ENCODE data around the gene RIOK3. TPM values are rescaled to one million over a fixed set of nuclear protein-coding genes. Genes with fewer than 3 reads are reported as not detected.
A peak's percentile ranks its signal among the peaks of the same experiment; 100 is the strongest.
"Not testable (repeated sequence)": the region's sequence is repeated elsewhere in the genome, so short reads cannot be mapped to it uniquely, and the experiment has no call there.

RIOK3 gene
- total and polyA plus RNA-seq, 12 donors, result 33.7 to 74.6 (median 61.8) TPM

DNA sequence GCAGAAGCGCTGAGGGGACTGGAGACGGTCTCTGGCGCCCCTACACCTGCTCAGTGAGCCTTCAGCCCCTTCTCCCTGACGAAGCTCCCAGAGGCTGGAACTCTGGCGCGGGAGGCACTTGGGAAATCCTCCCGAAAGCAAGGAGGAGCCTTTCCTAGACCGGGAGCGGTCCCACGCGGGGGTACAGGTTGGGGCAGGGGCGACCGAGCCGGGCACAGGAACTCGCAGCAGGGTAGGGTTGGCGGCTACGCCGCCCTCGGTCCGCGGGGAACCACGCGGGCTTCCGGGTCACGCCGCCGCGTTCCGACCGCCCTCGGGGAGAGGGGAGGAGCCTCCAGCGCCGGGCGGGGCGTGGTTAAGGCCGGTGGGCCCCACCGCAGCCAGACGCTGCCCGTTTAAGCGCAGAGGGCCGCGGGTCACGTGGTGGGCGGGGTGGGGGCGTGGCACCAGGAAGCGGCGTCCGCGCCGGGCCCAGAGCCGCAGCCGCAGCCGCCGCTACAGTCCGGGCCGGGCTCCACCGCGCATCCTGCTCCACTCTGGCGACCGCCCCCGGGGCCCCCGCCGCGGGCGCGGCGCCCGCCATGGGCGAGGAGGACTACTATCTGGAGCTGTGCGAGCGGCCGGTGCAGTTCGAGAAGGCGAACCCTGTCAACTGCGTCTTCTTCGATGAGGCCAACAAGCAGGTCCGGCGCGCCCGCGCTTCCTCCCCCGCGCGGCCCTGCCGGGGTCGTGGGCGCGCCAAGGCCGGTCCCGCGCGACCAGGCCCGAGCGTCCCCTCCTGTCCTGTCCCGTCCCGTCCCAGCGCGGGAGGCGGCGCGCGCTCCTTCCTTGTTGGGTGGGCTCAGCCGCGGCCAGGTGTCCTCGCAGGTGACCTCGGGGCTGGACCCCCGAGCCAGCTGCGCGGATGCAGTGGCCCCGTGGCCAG lies 50.2 kb downstream of the RIOK3 start, which contains the start of gene RMC1:
TSS of gene RMC1 (plus strand) at position 474 of the 925 bp plus-strand sequence. CDS start at position 582, 108 bp downstream.
- H3K36me3 ChIP-seq, result peaks cover 0 to 27% (median 3%) of the 10 kb centered on the region in 9 donors
- H3K4me3 ChIP-seq, result peak within 1 kb of the TSS; percentile 85 to 99 (median 96)
- DNase-seq (peak; percentile 97 to 99), ATAC-seq (peak; percentile 98 to 99 (median 99))
- H3K27me3 ChIP-seq, result no peaks in the 10 kb centered on the region
- TF ChIP-seq, protein P1, sequence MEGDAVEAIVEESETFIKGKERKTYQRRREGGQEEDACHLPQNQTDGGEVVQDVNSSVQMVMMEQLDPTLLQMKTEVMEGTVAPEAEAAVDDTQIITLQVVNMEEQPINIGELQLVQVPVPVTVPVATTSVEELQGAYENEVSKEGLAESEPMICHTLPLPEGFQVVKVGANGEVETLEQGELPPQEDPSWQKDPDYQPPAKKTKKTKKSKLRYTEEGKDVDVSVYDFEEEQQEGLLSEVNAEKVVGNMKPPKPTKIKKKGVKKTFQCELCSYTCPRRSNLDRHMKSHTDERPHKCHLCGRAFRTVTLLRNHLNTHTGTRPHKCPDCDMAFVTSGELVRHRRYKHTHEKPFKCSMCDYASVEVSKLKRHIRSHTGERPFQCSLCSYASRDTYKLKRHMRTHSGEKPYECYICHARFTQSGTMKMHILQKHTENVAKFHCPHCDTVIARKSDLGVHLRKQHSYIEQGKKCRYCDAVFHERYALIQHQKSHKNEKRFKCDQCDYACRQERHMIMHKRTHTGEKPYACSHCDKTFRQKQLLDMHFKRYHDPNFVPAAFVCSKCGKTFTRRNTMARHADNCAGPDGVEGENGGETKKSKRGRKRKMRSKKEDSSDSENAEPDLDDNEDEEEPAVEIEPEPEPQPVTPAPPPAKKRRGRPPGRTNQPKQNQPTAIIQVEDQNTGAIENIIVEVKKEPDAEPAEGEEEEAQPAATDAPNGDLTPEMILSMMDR (IDR thresholded peaks at IDR 0.05), result peak in 4 of 9 donors; percentile 10 to 33 (median 26)
- H3K4me1 ChIP-seq, result peaks cover 0 to 44% (median 28%) of the 10 kb centered on the region in 9 donors
- peak within 1 kb of the TSS; percentile 57 to 96 (median 94) for H3K27ac ChIP-seq
- 0 to 1% methylated on average over 105 to 110 of the region's 110 CpGs for WGBS, 2 donors
- intact Hi-C loops (cut with DNase I), result loop anchor here in 6 of 10 donors (1.0 to 10.0 kb wide), 6 partner anchors 50 to 368 kb away; partner anchors contain the start of genes RIOK3 (in 4 of the 6), NPC1 (in 3 of the 6) and CABLES1 (in 1 of the 6)
- H3K9me3 ChIP-seq, result no peaks in the 10 kb centered on the region

DNA sequence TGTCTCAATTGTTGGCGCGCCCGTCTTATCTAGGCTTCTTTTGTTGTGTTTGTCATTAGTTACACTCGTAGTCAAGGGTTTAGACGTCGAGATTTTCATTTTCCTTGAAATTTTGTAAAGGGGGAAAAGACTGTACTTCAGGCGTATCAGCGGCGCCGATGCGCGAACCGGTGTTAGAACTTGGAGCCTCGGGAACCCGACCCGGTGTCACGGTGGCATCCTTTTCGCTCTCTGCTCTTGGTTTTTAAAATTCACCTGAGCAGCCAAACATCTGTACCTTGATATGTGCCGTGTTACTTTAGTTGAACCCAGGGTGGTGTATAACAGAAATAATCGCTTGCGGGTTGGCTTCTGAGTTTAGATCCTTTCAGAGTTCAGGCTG lies 50.9 kb downstream of the RIOK3 start:
- intact Hi-C loops (cut with DNase I), result loop anchor here in 6 of 10 donors (1.0 to 10.0 kb wide), 7 partner anchors 51 to 369 kb away; partner anchors contain the start of genes NPC1 (in 4 of the 6), RIOK3 (in 4 of the 6) and CABLES1 (in 1 of the 6)
- Histone ChIP-seq H3K27ac (peak overlapping the region in 9 of 10 donors; percentile 80 to 96 (median 94)), H3K27me3 (no peaks in the 10 kb centered on the region), H3K9me3 (no peaks in the 10 kb centered on the region), H3K36me3 (peaks cover 0 to 33% (median 3%) of the 10 kb centered on the region in 9 donors), H3K4me3 (peak overlapping the region; percentile 85 to 99 (median 96)), H3K4me1 (peaks cover 0 to 38% (median 28%) of the 10 kb centered on the region in 9 donors)
- ATAC-seq (no peak), DNase-seq (no peak)
- TF ChIP-seq, protein P1 (IDR thresholded peaks at IDR 0.05), result no peak
- WGBS, 2 donors, result 4 to 5% methylated on average over 21 of the region's 21 CpGs

DNA sequence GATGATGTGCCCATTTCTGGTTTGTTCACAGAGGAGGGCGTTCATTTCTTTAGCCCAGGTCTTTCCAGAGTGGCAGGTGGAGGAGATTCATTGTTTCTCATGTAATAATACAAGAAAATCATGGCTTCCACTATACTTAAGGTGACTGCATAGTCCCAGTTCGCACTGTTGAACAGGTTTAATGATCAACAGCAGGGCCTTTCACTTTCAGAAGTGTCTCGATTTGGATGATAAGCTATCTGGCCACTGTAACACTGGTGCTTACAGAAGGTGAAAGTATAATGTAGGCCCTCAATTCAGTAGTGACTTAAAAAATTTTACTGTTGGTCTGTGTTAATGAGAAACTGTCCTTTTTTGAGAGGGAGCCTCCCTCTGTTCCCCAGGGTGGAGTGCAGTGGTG lies 51.6 kb downstream of the RIOK3 start:
- intact Hi-C loops (cut with DNase I), result loop anchor here in 6 of 10 donors (1.0 to 10.0 kb wide), 5 partner anchors 52 to 370 kb away; partner anchors contain the start of genes NPC1 (in 4 of the 6), RIOK3 (in 2 of the 6) and CABLES1 (in 1 of the 6)
- Histone ChIP-seq H3K27me3 (no peaks in the 10 kb centered on the region), H3K36me3 (peaks cover 0 to 41% (median 6%) of the 10 kb centered on the region in 9 donors), H3K4me1 (peaks cover 0 to 36% (median 28%) of the 10 kb centered on the region in 9 donors), H3K9me3 (no peaks in the 10 kb centered on the region), H3K27ac (peak overlapping the region in 1 of 10 donors; percentile 92), H3K4me3 (peak overlapping the region in 7 of 10 donors; percentile 85 to 99 (median 97))
- DNase-seq (no peak), ATAC-seq (no peak)
- TF ChIP-seq, protein P1 (IDR thresholded peaks at IDR 0.05), result no peak
- WGBS, 2 donors, result 83 to 89% methylated on average over 3 of the region's 3 CpGs

DNA sequence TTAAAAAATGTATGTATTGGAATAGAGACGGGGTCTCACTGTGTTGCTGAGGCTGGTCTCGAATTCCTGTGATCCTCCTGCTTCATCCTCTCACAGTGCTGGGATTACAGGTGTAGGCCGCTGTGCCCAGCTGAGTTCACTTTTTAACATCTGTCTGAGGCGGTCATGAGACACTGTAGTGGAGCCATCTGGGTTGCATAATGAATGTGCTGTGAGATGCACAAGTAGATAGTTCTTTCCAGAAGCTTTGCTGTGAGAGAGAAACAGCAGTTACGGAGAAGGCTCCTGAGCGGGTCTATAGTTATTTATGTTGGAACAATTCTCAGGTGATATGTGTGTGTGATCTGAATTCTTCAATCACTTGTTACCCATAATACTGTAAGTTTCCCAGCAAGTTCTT lies 53.3 kb downstream of the RIOK3 start:
- ATAC-seq (no peak), DNase-seq (no peak)
- Histone ChIP-seq H3K4me3 (no peak overlapping the region), H3K9me3 (no peaks in the 10 kb centered on the region), H3K4me1 (peaks cover 0 to 36% (median 28%) of the 10 kb centered on the region in 9 donors), H3K36me3 (peaks cover 0 to 58% (median 13%) of the 10 kb centered on the region in 9 donors), H3K27me3 (no peaks in the 10 kb centered on the region), H3K27ac (no peak overlapping the region)
- 88 to 96% methylated on average over 6 of the region's 6 CpGs for WGBS, 2 donors
- intact Hi-C loops (cut with DNase I), result loop anchor here in 2 of 10 donors (10.0 kb wide), 2 partner anchors 188 to 372 kb away; partner anchors contain the start of gene CABLES1 (in 1 of the 2)
- TF ChIP-seq, protein P1 (IDR thresholded peaks at IDR 0.05), result no peak

DNA sequence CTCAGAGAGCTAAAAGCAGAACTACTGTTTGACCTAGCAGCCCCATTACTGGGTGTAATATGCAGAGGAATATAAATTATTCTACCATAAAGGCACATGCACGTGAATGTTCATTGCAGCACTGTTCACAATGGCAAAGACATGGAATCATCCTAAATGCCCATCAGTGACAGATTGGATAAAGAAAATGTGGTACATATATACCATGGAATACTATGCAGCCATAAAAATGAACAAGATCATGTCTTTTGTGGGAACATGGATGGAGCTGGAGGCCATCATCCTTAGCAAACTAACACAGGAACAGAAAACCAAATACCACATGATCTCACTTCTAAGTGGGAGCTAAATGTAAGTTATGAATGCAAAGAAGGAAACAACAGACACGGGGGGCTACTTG lies 57.8 kb downstream of the RIOK3 start:
- H3K4me3 ChIP-seq, result not testable (repeated sequence)
- peaks cover 0 to 98% (median 19%) of the 10 kb centered on the region in 9 donors for H3K36me3 ChIP-seq
- intact Hi-C loops (cut with DNase I), result loop anchor here in 5 of 10 donors (10.0 kb wide), 4 partner anchors 184 to 304 kb away; no protein-coding TSS in a partner anchor

DNA sequence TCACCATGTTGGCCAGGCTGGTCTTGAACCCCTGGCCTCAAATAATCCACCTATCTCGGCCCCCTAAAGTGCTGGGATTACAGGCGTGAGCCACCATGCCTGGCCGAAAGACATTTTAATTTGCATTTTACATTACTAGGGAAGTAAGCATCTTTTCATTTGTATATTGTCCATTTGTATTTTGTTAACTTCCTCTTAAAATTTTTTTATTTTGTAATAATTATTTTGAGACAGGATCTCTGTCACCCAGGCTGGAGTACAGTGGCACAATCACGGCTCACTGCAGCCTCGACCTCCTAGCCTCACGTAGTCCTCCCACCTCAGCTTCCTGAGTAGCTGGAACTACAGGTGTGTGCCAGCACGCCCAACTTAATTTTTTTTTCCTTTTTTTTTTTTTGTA lies 59.1 kb downstream of the RIOK3 start:
- DNase-seq, H3K4me3 ChIP-seq, H3K9me3 ChIP-seq, ATAC-seq, H3K27me3 ChIP-seq: not testable (repeated sequence)
- H3K27ac ChIP-seq, result peak overlapping the region in 1 of 10 donors; percentile 68
- peaks cover 0 to 98% (median 23%) of the 10 kb centered on the region in 9 donors for H3K36me3 ChIP-seq
- intact Hi-C loops (cut with DNase I), result loop anchor here in 5 of 10 donors (10.0 kb wide), 4 partner anchors 183 to 303 kb away; no protein-coding TSS in a partner anchor
- WGBS, 2 donors, result 91 to 93% methylated on average over 7 of the region's 7 CpGs
- H3K4me1 ChIP-seq, result peaks cover 0 to 12% (median 0%) of the 10 kb centered on the region in 9 donors

More for the DNA sequence above, 57.8 kb downstream of the RIOK3 start:
- WGBS, 2 donors, result 95 to 98% methylated on average over 2 of the region's 2 CpGs
- not testable (repeated sequence) for ATAC-seq, DNase-seq, H3K27ac ChIP-seq, H3K9me3 ChIP-seq, H3K27me3 ChIP-seq
- H3K4me1 ChIP-seq, result peaks cover 0 to 17% (median 0%) of the 10 kb centered on the region in 9 donors
